NCI-H2227 treated with DMSO at 0.1 percent for 48 hours (cell line): ENCODE data around the gene PPARA.

ENCODE experiments used
- DNase-seq: peaks from one replicate; lab custom pipeline; 2025; lab: John Stamatoyannopoulos, UW

The PPARA gene

GRCh38 chr22:46275455-46276122, 125.3 kb downstream of the PPARA start:
- DNase-seq: no peak

DNA sequence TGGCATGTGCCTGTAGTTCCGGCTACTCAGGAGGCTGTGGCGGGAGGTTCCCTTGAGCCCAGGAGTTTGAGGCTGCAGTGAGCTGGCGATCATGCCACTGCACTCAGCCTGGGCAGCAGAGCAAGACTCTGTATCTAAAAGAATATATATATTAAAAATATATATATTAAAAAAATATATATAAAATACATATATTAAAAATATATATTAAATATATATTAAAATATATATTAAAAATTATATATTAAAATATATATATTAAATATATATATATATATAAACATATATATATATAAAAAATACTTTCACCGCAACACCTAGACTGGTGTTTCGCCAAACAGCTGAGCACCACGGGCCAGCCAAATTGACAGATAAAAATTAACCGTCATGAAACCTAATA, 126.2 kb downstream of the PPARA start:
- DNase-seq: no peak

- DNase-seq: no peak
Measured at GRCh38 chr22:46278656-46279645, 128.6 kb downstream of the PPARA start.

- DNase-seq: no peak
Measured at GRCh38 chr22:46280063-46280817, 129.9 kb downstream of the PPARA start.

DNA sequence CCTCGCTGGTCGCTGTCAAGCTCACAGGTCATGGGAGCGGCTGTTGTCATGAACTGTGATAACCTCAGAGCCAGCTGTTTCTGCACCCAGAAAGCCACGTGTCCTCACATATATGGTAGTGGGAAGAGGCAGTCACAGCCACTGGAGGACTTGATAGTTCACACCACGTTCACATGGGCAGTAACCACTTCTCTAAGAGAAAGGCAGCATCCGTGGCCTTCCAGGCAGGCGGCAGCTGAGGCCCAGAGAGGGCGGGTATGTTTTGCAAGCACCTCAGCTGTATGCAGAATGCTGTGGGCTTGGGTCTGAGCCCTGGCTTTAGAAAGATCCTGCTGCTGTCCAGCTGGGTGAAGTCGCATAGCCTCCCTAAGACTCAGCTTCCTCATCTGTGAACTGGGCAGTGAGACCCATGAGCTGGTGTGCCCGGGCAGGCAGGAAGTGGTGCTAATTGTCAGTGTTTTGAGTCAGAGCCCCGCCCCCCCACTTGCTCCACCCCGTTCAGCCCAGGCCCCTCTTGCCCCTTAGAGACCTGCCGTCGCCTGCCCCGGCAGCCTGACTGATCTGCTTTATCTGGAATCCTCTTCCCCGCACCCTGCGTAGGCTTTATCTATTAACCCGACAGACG, 130.8 kb downstream of the PPARA start:
- DNase-seq: no peak

GRCh38 chr22:46281866-46282678, 131.7 kb downstream of the PPARA start:
- no peak for DNase-seq

GRCh38 chr22:46286006-46286405, 135.7 kb downstream of the PPARA start:
- DNase-seq: no peak

- DNase-seq: no peak
Measured at GRCh38 chr22:46286941-46287872, 136.9 kb downstream of the PPARA start.

DNA sequence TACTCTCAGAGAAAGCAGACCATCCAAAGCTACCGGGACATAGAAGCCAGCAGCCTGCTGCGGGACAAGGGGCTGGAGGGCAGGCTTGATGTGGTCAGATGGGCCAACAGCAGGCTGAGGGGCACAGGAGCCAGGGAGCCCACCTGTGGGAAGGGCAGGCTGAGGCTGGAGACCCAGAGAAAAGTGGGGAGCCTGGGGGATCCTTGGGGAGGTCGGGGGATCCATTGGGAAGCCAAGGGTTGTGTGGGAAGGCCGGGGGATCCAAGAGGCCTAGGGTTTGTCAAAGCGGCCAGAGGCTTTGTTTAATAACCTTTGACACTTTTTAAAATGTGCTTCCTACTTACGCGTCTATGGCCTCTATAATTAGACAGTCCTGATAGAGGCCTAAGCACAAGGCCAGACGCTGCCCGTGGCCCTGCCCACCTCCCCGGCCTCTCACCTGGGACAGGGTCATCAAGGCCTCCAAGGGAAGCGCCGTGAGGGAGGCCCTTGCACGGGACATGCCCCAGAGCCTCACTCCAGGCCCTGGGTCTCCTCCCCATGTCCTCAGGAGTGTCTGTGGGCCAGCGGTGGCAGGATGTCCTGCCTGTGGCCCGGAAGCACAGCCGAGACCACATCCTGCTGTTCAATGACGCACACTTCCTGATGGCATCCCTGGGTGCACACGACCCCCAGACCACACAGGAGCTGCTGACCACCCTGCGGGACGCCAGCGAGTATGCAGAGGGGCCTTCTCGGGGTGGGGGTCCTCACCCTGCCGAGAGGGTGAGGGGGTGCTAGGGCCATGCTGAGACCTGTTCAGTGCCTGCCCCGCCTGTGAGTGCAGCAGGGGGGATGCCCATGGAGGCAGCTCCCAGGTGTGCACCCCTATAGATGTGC, 137.8 kb downstream of the PPARA start:
- DNase-seq: no peak

DNA sequence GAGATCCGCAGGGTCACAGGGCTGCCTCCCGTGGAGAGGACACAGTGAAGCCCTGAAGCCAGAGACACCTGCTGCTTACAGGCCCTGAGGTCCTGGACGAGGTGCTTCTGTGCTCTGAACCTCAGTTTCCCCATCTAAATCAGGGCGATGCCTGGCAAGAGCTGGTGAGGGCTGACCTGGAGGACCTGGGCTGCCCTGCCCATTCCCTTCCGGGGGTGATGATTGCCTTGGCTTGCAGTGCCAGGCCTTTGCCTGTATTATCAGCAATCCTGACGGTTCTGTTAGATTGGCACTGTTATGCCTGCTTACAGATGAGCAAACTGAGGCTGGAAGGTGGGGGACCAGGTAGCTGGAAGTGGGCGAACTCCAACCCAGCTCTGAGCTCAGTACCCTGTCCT, 138.5 kb downstream of the PPARA start:
- DNase-seq: no peak

DNA sequence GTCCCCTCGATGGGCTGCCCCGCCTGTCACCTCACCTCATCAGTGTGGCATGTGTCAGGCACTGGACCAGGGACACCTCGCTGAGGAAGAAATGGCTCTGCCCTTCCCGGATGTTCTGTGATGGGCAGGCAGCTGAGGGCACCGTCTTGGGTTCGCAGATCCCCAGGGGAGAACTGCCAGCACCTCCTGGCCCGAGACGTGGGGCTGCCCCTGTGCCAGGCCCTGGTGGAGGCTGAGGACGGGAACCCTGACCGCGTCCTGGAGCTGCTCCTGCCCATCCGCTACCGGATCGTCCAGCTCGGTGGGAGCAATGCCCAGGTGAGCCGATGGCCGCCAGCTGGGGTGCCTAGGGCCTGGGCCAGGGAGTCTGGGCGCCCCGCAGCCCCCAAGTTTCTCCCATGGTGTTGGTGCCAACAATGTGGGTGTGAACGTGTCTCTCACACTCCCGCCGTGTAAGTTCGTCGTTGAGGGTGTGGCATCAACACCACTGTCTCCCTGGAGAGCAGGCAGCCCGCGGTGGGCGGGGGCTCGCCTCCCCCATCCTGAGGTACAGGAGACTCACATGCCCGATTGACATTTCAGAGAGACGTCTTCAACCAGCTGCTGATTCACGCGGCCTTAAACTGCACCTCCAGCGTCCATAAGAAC, 139.0 kb downstream of the PPARA start:
- DNase-seq: no peak

DNA sequence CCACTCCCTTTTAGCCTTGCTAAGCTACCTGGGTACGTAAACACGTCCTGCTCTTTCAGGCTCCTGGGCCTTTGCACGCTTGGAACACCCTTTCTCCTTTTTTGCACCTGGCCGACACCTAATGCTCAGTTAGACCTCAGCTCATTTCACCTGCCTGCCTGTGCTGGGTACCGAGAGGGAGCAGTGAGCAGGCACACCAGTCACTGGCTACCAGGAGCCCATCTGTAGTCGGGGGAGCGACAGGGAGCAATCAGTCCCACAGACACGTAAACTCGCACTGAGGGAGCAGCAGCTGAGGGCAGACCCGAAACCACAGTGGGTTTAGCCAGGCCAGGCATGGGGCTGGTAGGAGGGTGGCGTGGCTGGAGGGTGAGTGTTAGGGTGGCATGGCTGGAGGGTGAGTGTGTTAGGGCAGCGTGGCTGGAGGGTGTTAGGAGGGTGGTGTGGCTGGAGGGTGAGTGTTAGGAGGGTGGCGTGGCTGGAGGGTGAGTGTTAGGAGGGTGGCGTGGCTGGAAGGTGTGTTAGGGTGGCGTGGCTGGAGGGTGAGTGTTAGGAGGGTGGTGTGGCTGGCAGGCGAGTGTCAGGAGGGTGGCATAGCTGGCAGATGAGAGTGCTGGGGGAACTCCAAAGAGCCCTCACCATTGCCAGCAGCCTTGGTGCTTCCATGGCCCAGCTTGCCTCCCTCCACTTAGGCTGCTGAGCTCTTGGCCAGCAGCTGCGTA, 140.0 kb downstream of the PPARA start:
- DNase-seq: no peak

DNA sequence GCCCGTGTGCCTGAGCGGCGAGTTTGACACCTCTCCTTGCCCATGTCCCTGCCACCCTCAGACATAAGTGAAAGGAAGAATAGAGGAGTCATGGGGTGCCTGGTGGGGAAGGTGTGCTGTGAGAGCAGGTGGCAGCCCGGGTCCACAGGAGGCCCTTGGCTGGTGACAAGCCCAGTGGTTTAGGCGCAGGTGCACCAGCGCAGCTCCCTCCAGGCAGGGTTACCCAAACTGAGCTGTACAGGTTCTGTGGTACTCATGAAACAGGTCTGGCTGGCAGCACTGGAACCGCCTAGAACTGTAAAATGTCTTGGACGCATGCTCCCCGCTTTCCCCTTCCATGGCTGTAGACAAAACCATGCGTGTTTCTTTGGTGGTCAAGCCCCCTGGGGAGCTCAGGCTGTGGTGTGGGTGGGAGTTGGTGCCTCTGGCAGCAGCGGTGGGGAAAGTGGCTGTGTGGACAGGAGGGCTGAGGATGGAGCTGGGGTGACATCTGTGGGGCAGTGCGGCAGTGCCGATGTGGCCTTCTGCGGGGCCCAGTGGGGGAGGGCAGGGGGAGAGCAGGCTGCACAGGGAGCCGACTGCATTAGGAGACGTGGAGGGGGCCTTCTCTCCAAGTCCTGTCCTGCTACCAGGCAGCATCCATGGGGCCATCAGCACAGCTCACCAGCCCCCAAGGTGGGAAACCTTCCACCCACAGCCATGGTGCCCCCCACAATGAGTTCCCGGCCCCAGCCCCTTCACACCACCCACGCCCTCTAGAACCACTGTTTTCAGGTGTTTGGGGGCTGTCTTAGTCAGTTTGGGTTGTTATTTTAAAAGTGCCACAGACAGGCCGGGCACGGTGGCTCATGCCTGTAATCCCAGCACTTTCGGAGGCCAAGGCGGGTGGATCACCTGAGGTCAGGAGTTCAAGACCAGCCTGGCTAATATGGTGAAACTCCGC, 140.8 kb downstream of the PPARA start:
- no peak for DNase-seq

DNA sequence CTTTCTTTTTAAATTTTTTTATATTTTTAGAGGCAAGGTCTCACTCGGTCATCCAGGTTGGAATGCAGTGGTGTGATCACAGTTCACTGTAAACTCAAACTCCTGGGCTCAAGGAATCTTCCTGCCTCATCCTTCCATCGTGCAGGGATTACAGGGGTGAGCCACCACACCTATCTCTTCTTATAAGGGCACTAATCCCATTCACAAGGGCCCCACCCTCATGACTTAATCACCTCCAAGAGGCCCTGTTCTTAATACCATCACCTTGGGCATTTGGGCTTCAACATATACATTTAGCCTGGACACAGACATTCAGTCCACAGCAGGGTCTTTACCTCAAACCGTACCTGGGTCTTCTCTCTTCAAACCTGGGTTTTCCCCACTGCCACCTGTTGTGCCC, 141.8 kb downstream of the PPARA start:
- no peak for DNase-seq

DNA sequence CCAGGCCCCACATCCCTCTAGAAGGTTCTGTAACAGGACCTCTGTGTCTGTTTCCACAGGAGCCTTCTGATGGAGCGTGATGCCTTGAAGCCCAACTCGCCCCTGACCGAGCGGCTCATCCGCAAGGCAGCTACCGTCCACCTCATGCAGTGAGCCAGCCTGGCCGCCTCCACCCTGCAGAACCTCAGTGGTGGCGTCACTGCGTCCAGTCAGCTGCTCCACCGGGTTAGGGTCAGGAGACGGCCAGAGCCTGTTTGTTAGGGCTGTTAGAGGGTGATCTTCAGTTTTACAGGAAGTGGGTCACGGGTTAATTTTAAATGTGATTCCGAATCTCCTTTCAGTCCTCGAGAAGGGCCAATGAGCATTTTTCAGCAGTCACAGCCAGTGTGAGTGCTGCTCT, 142.4 kb downstream of the PPARA start:
- DNase-seq: no peak
